ENCODE data around the gene ZNF398.

Gene ZNF398

GRCh38 chr7:149172534-149172920 lies 25.3 kb downstream of the ZNF398 start:
- Histone ChIP-seq H3K4me3 (replicated peaks; ENCODE audit: insufficient read depth, low read length) (no peak overlapping the region), H3K27ac (replicated peaks) (peak overlapping the region; percentile 69), H3K27me3 (ENCODE audit: insufficient read depth, poor library complexity, severe bottlenecking) (no peaks in the 10 kb centered on the region)
- no peak for DNase-seq (ENCODE audit: low read depth in 1 of 2, low spot score in 1 of 2)
- TF ChIP-seq POLR2AphosphoS5 (IDR thresholded peaks at IDR 0.05; ENCODE audit: low read depth) (no peak), REST (IDR thresholded peaks at IDR 0.05; ENCODE audit: insufficient replicate concordance, low read depth) (no peak), SPI1 (IDR thresholded peaks at IDR 0.05; ENCODE audit: borderline replicate concordance, low read depth) (no peak), CTCF (IDR thresholded peaks at IDR 0.05; ENCODE audit: insufficient read depth, low read length) (no peak), GABPA (IDR thresholded peaks at IDR 0.05; ENCODE audit: low read depth) (no peak)

- TF ChIP-seq REST (IDR thresholded peaks at IDR 0.05; ENCODE audit: insufficient replicate concordance, low read depth) (no peak), SPI1 (IDR thresholded peaks at IDR 0.05; ENCODE audit: borderline replicate concordance, low read depth) (no peak), GABPA (IDR thresholded peaks at IDR 0.05; ENCODE audit: low read depth) (no peak), POLR2AphosphoS5 (IDR thresholded peaks at IDR 0.05; ENCODE audit: low read depth) (no peak), CTCF (IDR thresholded peaks at IDR 0.05; ENCODE audit: insufficient read depth, low read length) (no peak)
- no peak for DNase-seq (ENCODE audit: low read depth in 1 of 2, low spot score in 1 of 2)
- Histone ChIP-seq H3K27me3 (ENCODE audit: insufficient read depth, poor library complexity, severe bottlenecking) (no peaks in the 10 kb centered on the region), H3K4me3 (replicated peaks; ENCODE audit: insufficient read depth, low read length) (no peak overlapping the region), H3K27ac (replicated peaks) (no peak overlapping the region)
Observed at GRCh38 chr7:149175150-149175549, 27.9 kb downstream of the ZNF398 start.

GRCh38 chr7:149179241-149179640 lies 32.0 kb downstream of the ZNF398 start:
- Histone ChIP-seq H3K27me3 (ENCODE audit: insufficient read depth, poor library complexity, severe bottlenecking) (no peaks in the 10 kb centered on the region), H3K4me3 (replicated peaks; ENCODE audit: insufficient read depth, low read length) (no peak overlapping the region), H3K27ac (replicated peaks) (no peak overlapping the region)
- DNase-seq (ENCODE audit: low read depth in 1 of 2, low spot score in 1 of 2), result no peak
- TF ChIP-seq CTCF (IDR thresholded peaks at IDR 0.05; ENCODE audit: insufficient read depth, low read length), result no peak
- no peak for TF ChIP-seq SPI1 (IDR thresholded peaks at IDR 0.05; ENCODE audit: borderline replicate concordance, low read depth)
- TF ChIP-seq POLR2AphosphoS5 (IDR thresholded peaks at IDR 0.05; ENCODE audit: low read depth), result no peak
- TF ChIP-seq GABPA (IDR thresholded peaks at IDR 0.05; ENCODE audit: low read depth), result no peak
- no peak for TF ChIP-seq REST (IDR thresholded peaks at IDR 0.05; ENCODE audit: insufficient replicate concordance, low read depth)

All from HL-60 (cell line).